ENCODE measurements around the gene STAMBPL1. TPM values are rescaled to one million over a fixed set of nuclear protein-coding genes. Genes with fewer than 3 reads are reported as not detected.

The STAMBPL1 gene
- polyA plus RNA-seq, 1 experiment, result 23.1 TPM

GRCh38 chr10:88849234-88849633 lies 30.8 kb upstream of the STAMBPL1 start:
- CTCF ChIA-PET, result interaction anchor here (0.9 to 1.3 kb wide), 2 partner anchors 13 to 30 kb away, joined by 4 to 11 read pairs; partner anchors contain the start of gene STAMBPL1
- POLR2A ChIA-PET, result no interaction called here
- Histone ChIP-seq H3K36me3 (ENCODE audit: control insufficient read depth, insufficient read depth, low read length) (no peaks in the 10 kb centered on the region), H3K4me3 (ENCODE audit: low read depth, low read length) (no peak overlapping the region), H3K27me3 (ENCODE audit: control insufficient read depth, insufficient read depth, low read length) (no peaks in the 10 kb centered on the region)
- no peak for TF ChIP-seq CTCF (IDR thresholded peaks at IDR 0.05; ENCODE audit: insufficient read depth, low read depth, low read length)
- DNase-seq (ENCODE audit: low read depth), result no peak

- Histone ChIP-seq H3K27me3 (ENCODE audit: control insufficient read depth, insufficient read depth, low read length) (no peaks in the 10 kb centered on the region), H3K36me3 (ENCODE audit: control insufficient read depth, insufficient read depth, low read length) (no peaks in the 10 kb centered on the region), H3K4me3 (ENCODE audit: low read depth, low read length) (no peak overlapping the region)
- no peak for DNase-seq (ENCODE audit: low read depth)
- ChIA-PET CTCF (interaction anchor here (1.3 kb wide), 1 partner anchor 84 kb away, joined by 4 read pairs; no protein-coding TSS in a partner anchor), POLR2A (no interaction called here)
- no peak for TF ChIP-seq CTCF (IDR thresholded peaks at IDR 0.05; ENCODE audit: insufficient read depth, low read depth, low read length)
These were observed 29.3 kb upstream of the STAMBPL1 start for GRCh38 chr10:88850712-88851111.

GRCh38 chr10:88851706-88852105 lies 28.3 kb upstream of the STAMBPL1 start, which contains the start of gene ANKRD22:
TSS of gene ANKRD22 (minus strand) at chr10:88851844. CDS start at chr10:88851607, 237 bp downstream.
- CTCF ChIA-PET, result interaction anchor here (1.1 to 1.3 kb wide), 3 partner anchors 11 to 83 kb away, joined by 3 to 4 read pairs (median 3); no protein-coding TSS in a partner anchor
- no peak within 1 kb of the TSS for H3K4me3 ChIP-seq (ENCODE audit: low read depth, low read length)
- no peaks in the 10 kb centered on the region for H3K27me3 ChIP-seq (ENCODE audit: control insufficient read depth, insufficient read depth, low read length)
- H3K36me3 ChIP-seq (ENCODE audit: control insufficient read depth, insufficient read depth, low read length), result no peaks in the 10 kb centered on the region
- POLR2A ChIA-PET, result no interaction called here
- no peak for DNase-seq (ENCODE audit: low read depth)
- TF ChIP-seq CTCF (IDR thresholded peaks at IDR 0.05; ENCODE audit: insufficient read depth, low read depth, low read length), result no peak

- ChIA-PET CTCF (no interaction called here), POLR2A (no interaction called here)
- H3K36me3 ChIP-seq (ENCODE audit: control insufficient read depth, insufficient read depth, low read length), result no peaks in the 10 kb centered on the region
- H3K4me3 ChIP-seq (ENCODE audit: low read depth, low read length), result no peak overlapping the region
- no peaks in the 10 kb centered on the region for H3K27me3 ChIP-seq (ENCODE audit: control insufficient read depth, insufficient read depth, low read length)
- TF ChIP-seq CTCF (IDR thresholded peaks at IDR 0.05; ENCODE audit: insufficient read depth, low read depth, low read length), result no peak
- no peak for DNase-seq (ENCODE audit: low read depth)
These were observed 27.7 kb upstream of the STAMBPL1 start for GRCh38 chr10:88852327-88852726.

- Histone ChIP-seq H3K36me3 (ENCODE audit: control insufficient read depth, insufficient read depth, low read length) (no peaks in the 10 kb centered on the region), H3K4me3 (ENCODE audit: low read depth, low read length) (no peak overlapping the region), H3K27me3 (ENCODE audit: control insufficient read depth, insufficient read depth, low read length) (no peaks in the 10 kb centered on the region)
- CTCF ChIA-PET, result interaction anchor here (0.7 to 1.6 kb wide), 2 partner anchors 12 to 17 kb away, joined by 3 read pairs; no protein-coding TSS in a partner anchor
- no peak for DNase-seq (ENCODE audit: low read depth)
- POLR2A ChIA-PET, result interaction anchor here (0.6 kb wide), 2 partner anchors 26 to 376 kb away, joined by 3 read pairs; no protein-coding TSS in a partner anchor
- TF ChIP-seq CTCF (IDR thresholded peaks at IDR 0.05; ENCODE audit: insufficient read depth, low read depth, low read length), result no peak
These were observed 26.7 kb upstream of the STAMBPL1 start for GRCh38 chr10:88853155-88853881.

Data from BJ (cell line).